Measurements from ENCODE around the gene PHKA2. TPM values are rescaled to one million over a fixed set of nuclear protein-coding genes. Genes with fewer than 3 reads are reported as not detected.

The PHKA2 gene
- total RNA-seq, 1 experiment from 2014 or later = 24.6 TPM

DNA sequence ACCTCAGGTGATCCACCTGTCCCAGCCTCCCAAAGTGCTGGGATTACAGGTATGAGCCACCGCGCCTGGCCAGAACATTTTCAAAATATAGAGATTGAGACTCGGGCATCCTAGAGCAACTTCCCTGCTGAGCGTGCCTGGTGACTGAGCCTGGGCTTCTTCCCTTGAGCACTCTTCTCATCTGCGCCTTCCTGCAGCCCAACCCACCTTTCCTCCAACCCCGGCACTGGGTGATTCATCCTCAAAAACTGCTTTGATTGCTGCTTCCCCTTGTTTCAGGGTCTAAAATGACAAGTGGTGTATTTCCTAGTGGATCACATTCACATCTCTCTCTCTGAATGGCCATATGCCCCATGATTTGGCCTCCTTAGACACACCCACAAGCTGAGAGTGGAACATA, 37.8 kb downstream of the PHKA2 start:
- Histone ChIP-seq H3F3A (ENCODE audit: low read length, unreplicated experiment) (no peaks in the 10 kb centered on the region), H4K20me1 (ENCODE audit: low read length) (no peaks in the 10 kb centered on the region), H3K4me1 (ENCODE audit: insufficient read depth, low read length) (peaks cover 15% of the 10 kb centered on the region), H3K27ac (ENCODE audit: low read length) (peak overlapping the region; percentile 66), H3K27me3 (ENCODE audit: low read length) (no peaks in the 10 kb centered on the region), H3K9ac (ENCODE audit: low read length) (no peak overlapping the region), H3K79me2 (ENCODE audit: low read length) (no peaks in the 10 kb centered on the region), H3K4me2 (ENCODE audit: low read length) (peak overlapping the region; percentile 74), H2AFZ (ENCODE audit: low read length) (no peak overlapping the region), H3K9me3 (ENCODE audit: low read length) (no peaks in the 10 kb centered on the region), H3K9me2 (replicated peaks; ENCODE audit: low read length) (no peaks in the 10 kb centered on the region), H3K4me3 (ENCODE audit: low read length) (peak overlapping the region; percentile 26; the same call in 1 of the 2 replicates), H3K36me3 (ENCODE audit: low read depth, low read length) (peaks cover 15% of the 10 kb centered on the region)
- ChIA-PET CTCF (no interaction called here), POLR2A (ENCODE audit: unreplicated experiment) (no interaction called here)
- DNase-seq (peak; percentile 61), ATAC-seq (peak; percentile 59)
- no TSS peak for BruUV-seq (replicated peaks)
- intact Hi-C loops (cut with micrococcal nuclease) = no loop called here
- TF ChIP-seq EZH2phosphoT487 (IDR thresholded peaks at IDR 0.05; ENCODE audit: borderline replicate concordance, low read length) (no peak), CTCF (conservative IDR thresholded peaks at IDR 0.05; ENCODE audit: low read depth, low read length) (no peak), EZH2 (IDR thresholded peaks at IDR 0.05; ENCODE audit: low read length, unreplicated experiment) (no peak)

DNA sequence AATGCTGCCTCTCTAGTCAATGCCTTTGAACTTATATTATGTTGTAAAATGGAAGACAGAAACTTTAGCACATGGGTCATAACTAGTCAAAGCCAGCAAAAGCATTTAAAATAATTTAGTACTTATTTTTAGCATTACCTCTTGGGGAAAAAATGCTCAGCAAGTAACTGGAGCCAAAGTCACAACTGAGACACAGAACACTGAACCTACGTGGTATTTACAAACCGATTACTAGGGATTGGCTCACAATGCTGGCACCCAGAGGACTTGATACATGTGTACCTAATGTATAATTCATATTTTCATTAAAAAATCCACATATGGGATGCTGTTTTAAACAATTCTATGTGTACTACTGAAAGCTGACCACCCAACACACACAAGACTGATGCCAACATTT, 38.4 kb downstream of the PHKA2 start:
- intact Hi-C loops (cut with micrococcal nuclease) = no loop called here
- no peaks in the 10 kb centered on the region for H4K20me1 ChIP-seq (ENCODE audit: low read length)
- TF ChIP-seq EZH2 (IDR thresholded peaks at IDR 0.05; ENCODE audit: low read length, unreplicated experiment) (no peak), CTCF (conservative IDR thresholded peaks at IDR 0.05; ENCODE audit: low read depth, low read length) (no peak), EZH2phosphoT487 (IDR thresholded peaks at IDR 0.05; ENCODE audit: borderline replicate concordance, low read length) (no peak)
- ChIA-PET POLR2A (ENCODE audit: unreplicated experiment) (no interaction called here), CTCF (no interaction called here)
- H3K27me3 ChIP-seq (ENCODE audit: low read length) = no peaks in the 10 kb centered on the region
- H3K4me1 ChIP-seq (ENCODE audit: insufficient read depth, low read length) = peaks cover 15% of the 10 kb centered on the region
- H3K9me2 ChIP-seq (replicated peaks; ENCODE audit: low read length) = no peaks in the 10 kb centered on the region
- H3K36me3 ChIP-seq (ENCODE audit: low read depth, low read length) = peaks cover 18% of the 10 kb centered on the region
- no peaks in the 10 kb centered on the region for H3K79me2 ChIP-seq (ENCODE audit: low read length)
- BruUV-seq (replicated peaks) = no TSS peak
- no peak for DNase-seq
- no peak overlapping the region for H3K9ac ChIP-seq (ENCODE audit: low read length)
- H2AFZ ChIP-seq (ENCODE audit: low read length) = no peak overlapping the region
- H3K4me3 ChIP-seq (ENCODE audit: low read length) = no peak overlapping the region
- no peak overlapping the region for H3K4me2 ChIP-seq (ENCODE audit: low read length)
- H3K27ac ChIP-seq (ENCODE audit: low read length) = no peak overlapping the region
- no peaks in the 10 kb centered on the region for H3F3A ChIP-seq (ENCODE audit: low read length, unreplicated experiment)
- ATAC-seq = no peak
- no peaks in the 10 kb centered on the region for H3K9me3 ChIP-seq (ENCODE audit: low read length)

- no peaks in the 10 kb centered on the region for H3K9me3 ChIP-seq (ENCODE audit: low read length)
- intact Hi-C loops (cut with micrococcal nuclease) = no loop called here
- DNase-seq (no peak), ATAC-seq (no peak)
- ChIA-PET POLR2A (ENCODE audit: unreplicated experiment) (no interaction called here), CTCF (no interaction called here)
- H3K9ac ChIP-seq (ENCODE audit: low read length) = no peak overlapping the region
- H3K27ac ChIP-seq (ENCODE audit: low read length) = no peak overlapping the region
- BruUV-seq (replicated peaks) = no TSS peak
- no peaks in the 10 kb centered on the region for H3K27me3 ChIP-seq (ENCODE audit: low read length)
- no peaks in the 10 kb centered on the region for H3K9me2 ChIP-seq (replicated peaks; ENCODE audit: low read length)
- H3K4me1 ChIP-seq (ENCODE audit: insufficient read depth, low read length) = peaks cover 22% of the 10 kb centered on the region
- H3K4me3 ChIP-seq (ENCODE audit: low read length) = no peak overlapping the region
- H3K4me2 ChIP-seq (ENCODE audit: low read length) = no peak overlapping the region
- no peaks in the 10 kb centered on the region for H3F3A ChIP-seq (ENCODE audit: low read length, unreplicated experiment)
- TF ChIP-seq CTCF (conservative IDR thresholded peaks at IDR 0.05; ENCODE audit: low read depth, low read length) = no peak
- TF ChIP-seq EZH2 (IDR thresholded peaks at IDR 0.05; ENCODE audit: low read length, unreplicated experiment) = no peak
- TF ChIP-seq EZH2phosphoT487 (IDR thresholded peaks at IDR 0.05; ENCODE audit: borderline replicate concordance, low read length) = no peak
- H3K79me2 ChIP-seq (ENCODE audit: low read length) = no peaks in the 10 kb centered on the region
- no peaks in the 10 kb centered on the region for H4K20me1 ChIP-seq (ENCODE audit: low read length)
- peaks cover 18% of the 10 kb centered on the region for H3K36me3 ChIP-seq (ENCODE audit: low read depth, low read length)
- H2AFZ ChIP-seq (ENCODE audit: low read length) = no peak overlapping the region
These were observed 39.4 kb downstream of the PHKA2 start for GRCh38 chrX:18944482-18944881.

Measured in PC-3 (cell line).